ENCODE measurements around the gene E2F8.
"Not testable (repeated sequence)": the region's sequence is repeated elsewhere in the genome, so short reads cannot be mapped to it uniquely, and the experiment has no call there.

The E2F8 gene

GRCh38 chr11:19240420-19241259 is at the start of gene E2F8:
TSS of gene E2F8 (minus strand) at chr11:19240945. CDS start at chr11:19240121, 824 bp downstream.
- DNase-seq = peak; percentile 96

DNA sequence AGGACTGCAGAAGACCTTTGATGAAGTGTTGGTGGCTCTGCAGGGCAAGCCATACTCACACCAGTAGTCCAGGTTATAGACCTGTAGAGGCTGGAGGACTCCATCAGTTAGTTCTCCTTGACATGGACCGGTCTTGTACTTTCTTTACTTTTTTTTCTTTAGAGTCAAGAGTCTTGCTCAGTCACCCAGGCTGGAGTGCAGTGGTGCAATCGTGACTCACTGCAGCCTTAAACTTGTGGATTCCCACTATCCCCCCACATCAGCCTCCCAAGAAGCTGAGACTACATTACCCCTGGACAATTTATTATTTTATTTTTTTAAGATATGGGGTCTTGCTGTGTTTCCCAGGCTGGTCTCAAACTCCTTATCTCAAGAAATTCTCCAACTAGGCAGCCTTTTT is 49.6 kb upstream of the E2F8 start:
- no peak for DNase-seq

- DNase-seq = no peak
These were observed 47.5 kb upstream of the E2F8 start for GRCh38 chr11:19288256-19288655.

DNA sequence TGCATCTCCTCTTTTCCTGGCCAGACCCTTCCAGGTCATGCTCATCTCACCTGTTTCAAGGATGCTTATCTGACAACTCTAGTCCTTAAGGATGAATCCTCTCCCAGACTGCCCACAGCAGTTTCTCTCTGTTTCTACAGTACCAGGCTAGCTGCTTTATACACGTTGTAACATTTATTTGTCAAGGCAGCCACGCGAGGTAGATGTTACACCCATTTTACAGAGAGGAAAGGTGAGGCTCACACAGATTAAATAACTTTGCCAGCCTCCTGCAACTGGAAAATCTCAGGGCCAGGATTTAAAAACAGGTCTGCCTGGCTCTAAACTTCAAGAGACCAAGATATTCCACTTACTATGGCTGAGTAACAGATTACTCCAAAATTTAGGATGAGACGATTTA is 45.7 kb upstream of the E2F8 start:
- DNase-seq = no peak

DNA sequence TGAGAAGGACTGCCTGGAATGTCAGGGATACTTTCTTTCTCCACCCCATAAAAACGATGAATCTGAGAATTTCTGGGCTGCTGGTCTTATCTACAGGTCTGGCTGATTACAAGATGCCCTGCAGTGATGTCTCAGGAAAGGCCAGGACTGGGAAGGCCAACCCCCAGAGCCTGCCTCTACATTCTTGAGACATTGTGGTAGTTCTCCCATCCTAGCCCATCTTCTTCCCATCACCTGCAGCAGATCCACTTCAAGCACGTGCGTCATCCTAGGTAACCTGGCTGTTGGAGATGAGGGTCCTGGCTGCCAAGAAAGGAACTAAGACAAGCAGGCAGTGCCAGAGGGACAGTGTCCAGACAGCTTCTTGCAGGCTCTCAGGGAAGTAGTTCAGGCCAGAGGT is 44.1 kb upstream of the E2F8 start:
- no peak for DNase-seq

GRCh38 chr11:19283991-19284390 is 43.2 kb upstream of the E2F8 start:
- DNase-seq = no peak

GRCh38 chr11:19281555-19281954 is 40.8 kb upstream of the E2F8 start:
- no peak for DNase-seq

DNA sequence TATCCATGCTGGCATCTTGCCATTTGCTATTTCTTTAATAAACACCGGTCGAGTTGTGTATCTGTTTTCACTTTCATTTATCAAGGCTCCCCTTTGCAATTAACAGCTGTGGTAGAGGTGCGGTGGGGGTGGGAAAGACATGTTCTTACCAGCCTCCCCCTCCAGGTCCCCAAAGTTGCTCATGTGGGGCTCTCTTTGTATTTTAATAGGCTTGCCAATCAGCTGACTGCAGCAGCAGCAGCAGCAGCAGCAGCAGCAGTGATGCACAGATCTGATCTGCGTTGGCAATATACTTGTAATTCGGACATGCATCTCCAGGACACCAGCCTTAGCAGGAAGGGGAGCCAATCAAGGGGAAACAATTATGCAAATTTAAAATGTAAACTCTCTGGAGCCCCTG is 40.3 kb upstream of the E2F8 start:
- no peak for DNase-seq

DNA sequence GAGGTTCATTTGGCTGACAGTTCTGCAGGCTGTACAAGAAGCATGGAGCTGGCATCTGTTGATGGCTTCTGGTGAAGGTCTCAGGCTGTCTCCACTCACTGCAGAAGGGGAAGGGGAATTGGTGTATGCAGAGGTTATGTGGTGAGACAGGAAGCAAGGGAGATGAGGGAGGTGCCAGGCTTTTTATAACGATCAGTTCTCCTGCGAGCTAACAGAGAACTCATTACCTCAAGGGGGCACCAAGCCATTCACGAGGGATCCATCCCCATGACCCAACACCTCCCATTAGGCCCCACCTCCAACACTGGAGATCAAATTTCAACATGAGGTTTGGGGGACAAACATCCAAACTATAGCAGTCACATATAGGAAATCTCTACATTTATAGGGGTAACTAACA is 38.7 kb upstream of the E2F8 start:
- DNase-seq = no peak

DNA sequence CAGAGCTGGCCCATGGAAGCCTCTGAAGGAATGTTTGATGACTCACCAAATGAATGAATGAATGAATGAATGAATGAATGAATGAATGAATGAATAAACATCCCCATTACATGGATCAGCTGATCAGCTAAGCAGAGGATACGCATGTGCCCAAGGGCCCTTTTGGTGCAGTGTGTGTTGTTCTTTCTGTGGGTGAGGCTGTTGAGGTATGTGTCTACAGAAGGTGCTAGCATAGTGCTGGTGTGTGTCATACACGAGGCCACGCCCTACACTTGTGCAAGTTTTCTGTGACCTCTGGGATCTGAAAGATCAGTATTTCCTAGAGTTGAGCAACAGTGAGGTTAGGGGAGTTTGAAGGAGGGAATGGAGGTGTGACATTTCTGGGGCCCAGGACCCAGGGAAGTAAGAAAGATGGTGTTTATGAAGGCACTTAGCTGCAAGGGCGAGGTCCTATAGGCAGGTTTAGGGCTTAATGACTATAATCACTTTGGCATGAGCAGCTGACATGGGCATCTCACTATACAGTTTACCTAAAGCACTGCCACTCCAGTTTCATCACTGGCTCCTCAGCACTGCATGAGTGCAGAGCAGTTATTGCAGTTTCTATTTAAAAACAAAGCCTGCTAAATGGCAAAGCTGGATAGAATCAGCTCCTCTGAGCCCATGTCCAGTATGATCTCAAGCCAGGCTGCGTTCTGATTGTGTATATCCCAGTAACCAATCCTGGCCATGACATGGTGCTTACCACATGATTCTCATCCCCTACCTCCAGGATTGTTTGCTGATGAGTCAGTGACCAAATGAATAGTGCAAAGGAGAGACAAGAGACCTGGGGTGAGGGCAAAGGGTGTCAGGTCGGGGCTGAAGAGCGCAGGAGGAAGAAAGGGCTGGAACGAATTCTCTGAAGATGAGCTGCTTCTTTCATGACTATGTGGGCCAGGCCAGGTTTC is 36.4 kb upstream of the E2F8 start:
- no peak for DNase-seq

GRCh38 chr11:19275496-19275895 is 34.8 kb upstream of the E2F8 start:
- no peak for DNase-seq

DNA sequence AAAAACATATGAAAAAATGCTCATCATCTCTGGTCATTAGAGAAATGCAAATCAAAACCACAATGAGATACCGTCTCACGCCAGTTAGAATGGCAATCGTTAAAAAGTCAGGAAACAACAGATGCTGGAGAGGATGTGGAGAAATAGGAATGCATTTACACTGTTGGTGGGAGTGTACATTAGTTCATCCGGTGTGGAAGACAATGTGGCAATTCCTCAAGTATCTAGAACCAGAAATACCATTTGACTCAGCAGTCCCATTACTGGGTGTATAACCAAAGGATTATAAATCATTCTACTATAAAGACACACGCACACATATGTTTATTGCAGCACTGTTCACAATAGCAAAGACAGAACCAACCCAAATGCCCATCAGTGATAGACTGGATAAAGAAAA is 32.5 kb upstream of the E2F8 start:
- not testable (repeated sequence) for DNase-seq

DNA sequence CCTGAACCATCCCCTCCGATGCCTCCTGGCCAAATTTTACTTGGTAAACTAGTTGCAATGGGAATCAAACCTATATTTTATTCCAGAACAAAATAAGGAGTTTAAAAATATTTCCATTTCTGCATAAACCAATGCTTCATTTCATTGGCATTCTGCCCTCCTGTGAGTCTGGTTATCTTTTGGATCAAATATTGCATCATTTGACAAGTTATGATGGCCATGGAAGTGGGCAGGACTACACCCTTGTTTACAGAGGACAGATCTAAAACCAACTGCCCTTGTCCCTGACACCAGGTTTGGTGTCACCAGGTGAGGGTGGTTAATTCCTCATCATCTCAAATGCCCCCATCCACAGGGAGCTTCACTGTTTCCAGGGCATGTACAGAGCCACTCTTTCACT is 28.2 kb upstream of the E2F8 start:
- DNase-seq = no peak

- no peak for DNase-seq
These were observed 26.8 kb upstream of the E2F8 start for GRCh38 chr11:19267567-19267966.

GRCh38 chr11:19263333-19263732 is 22.6 kb upstream of the E2F8 start:
- DNase-seq = no peak

- DNase-seq = no peak
These were observed 19.0 kb upstream of the E2F8 start for GRCh38 chr11:19259487-19260345.

DNA sequence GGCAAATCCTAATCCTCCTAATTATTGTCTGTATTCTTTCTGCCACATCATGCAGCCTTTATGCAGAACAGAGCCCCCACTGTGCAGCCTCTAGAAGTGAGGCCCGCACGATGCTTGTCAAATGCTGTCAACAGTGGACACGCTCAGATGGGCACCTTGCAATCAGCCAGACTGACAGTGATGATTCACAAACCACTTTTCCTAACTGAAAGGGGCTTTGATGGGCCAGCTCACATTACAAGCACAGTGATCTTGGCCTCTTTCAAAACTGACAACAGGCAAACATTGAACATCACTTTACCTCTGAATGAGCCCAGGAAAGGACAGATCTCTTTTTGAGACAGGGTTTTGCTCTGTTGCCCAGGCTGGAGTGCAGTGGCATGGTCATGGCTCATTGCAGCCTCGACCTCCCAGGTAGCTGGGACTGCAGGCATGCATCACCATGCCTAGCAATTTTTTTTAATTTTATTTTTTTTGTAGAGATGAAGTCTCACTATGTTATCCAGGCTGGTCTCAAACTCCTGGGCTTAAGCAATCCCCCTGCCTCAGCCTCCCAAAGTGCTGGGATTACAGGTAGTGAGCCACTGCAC is 18.0 kb upstream of the E2F8 start:
- DNase-seq = peak; percentile 34

DNA sequence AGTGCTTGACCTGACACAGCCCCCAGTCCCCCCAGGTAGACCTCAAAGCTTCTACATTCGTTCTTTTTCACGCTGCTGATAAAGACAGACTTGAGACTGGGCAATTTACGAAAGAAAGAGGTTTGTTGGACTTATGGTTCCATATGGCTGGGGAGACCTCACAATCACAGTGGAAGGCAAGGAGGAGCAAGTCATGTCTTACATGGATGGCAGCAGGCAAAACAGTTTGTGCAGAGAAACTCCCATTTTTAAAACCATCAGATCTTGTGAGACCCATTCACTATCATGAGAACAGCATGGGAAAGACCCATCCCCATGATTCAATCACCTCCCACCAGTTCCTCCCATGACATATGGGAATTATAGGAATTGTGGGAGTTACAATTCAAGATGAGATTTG is 13.7 kb upstream of the E2F8 start:
- not testable (repeated sequence) for DNase-seq

DNA sequence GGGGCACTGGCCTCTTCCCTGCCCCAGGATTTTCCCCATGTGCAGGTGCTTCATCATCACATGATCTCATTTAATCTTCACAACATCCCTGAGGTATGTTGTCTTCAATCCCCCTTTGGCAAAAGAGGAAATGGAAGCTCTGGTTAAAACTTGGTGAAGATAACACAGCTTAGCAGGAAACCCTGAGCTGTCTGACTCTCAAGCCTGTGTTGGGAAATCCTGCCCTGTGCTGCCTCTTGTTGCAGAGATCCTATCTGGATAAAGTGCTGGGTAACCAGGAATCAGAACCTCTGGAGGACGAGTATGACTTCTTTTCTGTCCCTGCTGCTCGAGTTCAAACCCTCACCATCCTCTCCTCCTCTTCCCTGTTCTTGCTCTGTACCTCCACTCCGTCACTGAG is 13.1 kb upstream of the E2F8 start:
- DNase-seq = no peak

DNA sequence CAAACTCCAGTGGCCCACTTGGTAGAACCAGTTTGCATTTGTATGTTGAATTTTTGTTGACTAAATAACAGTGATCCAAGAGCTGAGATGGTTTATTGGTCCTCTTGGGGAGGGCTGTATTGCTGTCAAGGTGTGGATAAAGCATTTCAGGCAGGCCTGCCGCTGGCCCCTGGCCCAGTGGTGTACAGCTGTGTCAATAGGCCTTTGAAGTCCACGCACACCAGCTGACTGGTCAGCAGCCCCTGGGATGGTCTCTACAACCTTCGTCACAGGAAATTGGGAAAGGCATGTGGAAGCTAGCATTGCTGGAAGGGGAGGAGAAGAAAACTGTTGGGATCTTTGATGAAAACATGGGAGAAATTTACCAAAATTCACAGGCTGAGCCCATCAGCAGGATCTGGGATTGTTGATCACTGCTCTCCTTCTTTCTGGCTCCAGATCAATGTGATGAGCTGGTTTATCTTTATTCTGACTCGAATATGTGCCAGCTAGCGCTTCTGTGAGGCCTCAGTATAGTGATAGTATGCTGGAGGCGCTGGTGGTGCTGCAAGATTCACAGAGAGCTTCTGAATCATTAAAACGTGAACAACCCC is 12.5 kb upstream of the E2F8 start:
- peak; percentile 90 for DNase-seq

DNA sequence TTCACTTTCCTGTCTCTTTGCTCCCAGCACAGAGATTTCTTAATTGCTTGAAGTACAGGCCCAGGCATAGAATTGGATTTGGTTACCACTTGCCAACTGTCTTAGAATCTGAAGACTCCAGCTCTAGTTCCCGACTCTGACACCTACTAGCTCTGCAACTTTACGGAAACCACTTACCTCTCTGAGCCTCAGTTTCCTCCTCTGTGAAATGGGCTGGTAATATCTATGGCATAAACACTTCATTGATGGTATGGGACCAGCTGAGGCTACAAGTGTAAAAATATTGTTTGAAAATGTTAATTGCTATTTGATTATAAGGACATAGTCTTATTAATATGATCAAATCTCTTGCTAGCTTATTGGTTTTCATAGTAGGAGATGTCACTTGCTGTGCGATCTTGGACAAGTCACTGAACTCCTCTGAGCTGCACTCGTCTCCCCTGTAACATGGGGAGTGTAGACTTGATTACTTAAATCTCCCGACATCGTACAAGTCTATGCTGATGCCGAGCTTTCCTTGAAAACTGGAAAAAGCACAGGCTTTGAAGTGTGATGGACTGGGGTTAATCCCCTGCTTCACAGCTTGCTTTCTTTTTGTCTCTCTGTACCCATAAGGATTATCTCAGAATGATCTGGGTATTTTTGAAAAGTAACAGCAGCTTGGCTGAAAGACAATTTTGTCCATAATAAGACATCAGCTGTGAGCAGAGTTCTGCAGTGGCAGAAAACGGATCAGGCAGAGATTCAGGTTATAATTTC is 11.8 kb upstream of the E2F8 start:
- no peak for DNase-seq
